Type B pancreatic cell (in vitro differentiated cells): ENCODE measurements around the gene ZFYVE27. TPM values are rescaled to one million over a fixed set of nuclear protein-coding genes. Genes with fewer than 3 reads are reported as not detected.

Source experiments
- DNase-seq: peaks from one replicate; pipeline ENCODE4 v3.0.0; 2021; ENCODE audit warnings: mixed read lengths; ENCODE audit not compliant: unreplicated experiment; ENCODE audit errors: extremely low spot score
- H3K27ac Mint-ChIP-seq: 2 replicates; pipeline ENCODE4 v1.8.0; 2021; ENCODE audit warnings: mild to moderate bottlenecking, mixed read lengths
- H3K27me3 Mint-ChIP-seq: 2 replicates; pipeline ENCODE4 v1.8.0; 2021; ENCODE audit warnings: mixed read lengths
- H3K36me3 Mint-ChIP-seq: 2 replicates; pipeline ENCODE4 v1.8.0; 2021; ENCODE audit warnings: mixed read lengths
- H3K4me1 Mint-ChIP-seq: one replicate; pipeline ENCODE4 v1.8.0; 2021; ENCODE audit warnings: mixed read lengths; ENCODE audit not compliant: unreplicated experiment
- H3K4me3 Mint-ChIP-seq: 2 replicates; pipeline ENCODE4 v1.8.0; 2021; ENCODE audit warnings: mild to moderate bottlenecking, mixed read lengths
- H3K9me3 Mint-ChIP-seq: 2 replicates; pipeline ENCODE4 v1.8.0; 2021; ENCODE audit warnings: mixed read lengths
- total RNA-seq: library from RNA; stranded (reverse); gene quantifications from 2 replicates; pipeline ENCODE4 v1.2.1, GENCODE V29; 2021; ENCODE audit warnings: low replicate concordance
- TF ChIP-seq, protein P1 (sequence below): fragments of 200-600 bp; sonication (generic); conservative IDR thresholded peaks from 2 replicates; pipeline ENCODE4 v1.5.0; 2021; ENCODE audit warnings: antibody characterized with exemption, mild to moderate bottlenecking

Gene ZFYVE27
- total RNA-seq, 1 donor from 2014 or later: 25.6 TPM

DNA sequence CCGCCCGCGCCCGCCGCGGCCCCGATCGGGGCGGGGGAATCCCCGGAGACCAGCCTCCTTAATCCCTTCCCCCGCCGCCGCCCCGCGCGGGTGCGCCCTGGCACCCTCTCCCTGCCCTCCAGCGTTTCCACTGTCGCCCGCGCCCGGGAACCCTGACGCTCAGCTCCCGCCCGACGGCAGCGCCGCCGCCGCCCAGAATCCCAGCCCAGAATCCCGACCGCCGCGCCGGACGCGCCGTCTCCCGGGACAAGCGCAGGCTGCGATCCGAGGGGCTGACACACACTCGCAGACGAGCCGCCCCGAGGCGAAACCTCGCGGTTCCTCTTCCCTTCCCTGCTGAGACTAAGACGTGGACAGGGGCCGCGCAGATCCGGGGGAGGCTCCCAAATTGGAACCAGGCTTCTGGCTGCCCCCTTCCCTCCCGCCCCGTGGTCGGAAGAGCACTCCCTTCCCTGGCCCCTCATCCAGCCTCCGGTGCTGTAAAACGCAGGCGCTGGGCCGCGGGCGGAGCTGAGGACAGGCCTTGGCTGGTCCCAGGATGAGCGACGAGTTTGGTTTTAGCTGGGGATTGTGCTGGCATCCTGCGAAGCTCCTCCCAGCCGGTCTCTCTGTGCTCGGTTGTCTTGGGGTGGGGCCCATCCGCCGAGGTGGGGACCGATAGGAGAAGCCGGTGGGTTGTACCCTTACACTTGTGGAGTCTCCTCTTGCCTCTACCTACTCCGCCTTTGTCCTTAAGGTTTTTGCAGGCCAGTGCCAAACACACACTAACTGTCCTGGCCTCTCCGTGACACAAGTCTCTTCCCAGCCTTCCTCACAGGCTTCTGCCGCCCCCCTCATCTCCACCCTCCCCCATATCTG lies 22.3 kb upstream of the ZFYVE27 start:
- TF ChIP-seq, protein P1, sequence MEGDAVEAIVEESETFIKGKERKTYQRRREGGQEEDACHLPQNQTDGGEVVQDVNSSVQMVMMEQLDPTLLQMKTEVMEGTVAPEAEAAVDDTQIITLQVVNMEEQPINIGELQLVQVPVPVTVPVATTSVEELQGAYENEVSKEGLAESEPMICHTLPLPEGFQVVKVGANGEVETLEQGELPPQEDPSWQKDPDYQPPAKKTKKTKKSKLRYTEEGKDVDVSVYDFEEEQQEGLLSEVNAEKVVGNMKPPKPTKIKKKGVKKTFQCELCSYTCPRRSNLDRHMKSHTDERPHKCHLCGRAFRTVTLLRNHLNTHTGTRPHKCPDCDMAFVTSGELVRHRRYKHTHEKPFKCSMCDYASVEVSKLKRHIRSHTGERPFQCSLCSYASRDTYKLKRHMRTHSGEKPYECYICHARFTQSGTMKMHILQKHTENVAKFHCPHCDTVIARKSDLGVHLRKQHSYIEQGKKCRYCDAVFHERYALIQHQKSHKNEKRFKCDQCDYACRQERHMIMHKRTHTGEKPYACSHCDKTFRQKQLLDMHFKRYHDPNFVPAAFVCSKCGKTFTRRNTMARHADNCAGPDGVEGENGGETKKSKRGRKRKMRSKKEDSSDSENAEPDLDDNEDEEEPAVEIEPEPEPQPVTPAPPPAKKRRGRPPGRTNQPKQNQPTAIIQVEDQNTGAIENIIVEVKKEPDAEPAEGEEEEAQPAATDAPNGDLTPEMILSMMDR: no peak
- H3K27ac Mint-ChIP-seq: peak overlapping the region; percentile 98
- H3K4me1 Mint-ChIP-seq: peaks cover 31% of the 10 kb centered on the region
- H3K27me3 Mint-ChIP-seq: peaks cover 13% of the 10 kb centered on the region
- peak; percentile 81 for DNase-seq
- H3K36me3 Mint-ChIP-seq: peaks cover 11% of the 10 kb centered on the region
- no peaks in the 10 kb centered on the region for H3K9me3 Mint-ChIP-seq
- peak overlapping the region; percentile 100 for H3K4me3 Mint-ChIP-seq

DNA sequence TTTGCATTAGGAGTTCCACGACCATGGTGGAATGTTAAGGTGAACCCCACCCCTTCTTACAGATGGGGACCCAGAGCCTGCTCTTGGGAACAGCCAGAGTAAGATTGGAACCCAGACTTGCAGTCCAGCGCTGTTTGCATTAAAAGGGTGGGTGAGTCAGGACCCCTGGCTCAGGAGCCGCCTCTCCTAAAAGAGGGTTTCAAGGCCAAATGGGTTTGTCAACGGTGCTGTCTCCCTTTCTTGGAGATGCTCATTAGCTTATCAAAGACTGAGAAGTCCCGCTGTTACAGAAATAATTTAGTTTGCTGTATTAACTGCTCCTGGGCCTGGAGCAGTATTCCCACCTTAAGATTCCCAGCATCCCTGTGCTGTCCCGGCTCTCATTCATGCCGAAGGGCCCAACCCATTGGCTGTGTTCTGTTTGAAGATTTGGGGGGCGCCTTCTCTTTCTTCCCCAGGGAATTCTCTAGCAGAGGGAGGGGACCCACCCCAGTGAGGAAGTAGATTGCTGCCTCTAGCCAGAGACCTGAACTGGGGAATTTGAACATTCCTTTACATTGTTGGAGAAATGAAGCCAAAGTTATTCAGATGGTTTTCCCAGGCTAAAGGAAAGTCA lies 21.6 kb upstream of the ZFYVE27 start:
- peaks cover 11% of the 10 kb centered on the region for H3K36me3 Mint-ChIP-seq
- peaks cover 11% of the 10 kb centered on the region for H3K27me3 Mint-ChIP-seq
- H3K4me3 Mint-ChIP-seq: peak overlapping the region; percentile 100
- H3K4me1 Mint-ChIP-seq: peaks cover 32% of the 10 kb centered on the region
- TF ChIP-seq, protein P1: no peak
- DNase-seq: no peak
- H3K27ac Mint-ChIP-seq: peak overlapping the region; percentile 67
- H3K9me3 Mint-ChIP-seq: no peaks in the 10 kb centered on the region

DNA sequence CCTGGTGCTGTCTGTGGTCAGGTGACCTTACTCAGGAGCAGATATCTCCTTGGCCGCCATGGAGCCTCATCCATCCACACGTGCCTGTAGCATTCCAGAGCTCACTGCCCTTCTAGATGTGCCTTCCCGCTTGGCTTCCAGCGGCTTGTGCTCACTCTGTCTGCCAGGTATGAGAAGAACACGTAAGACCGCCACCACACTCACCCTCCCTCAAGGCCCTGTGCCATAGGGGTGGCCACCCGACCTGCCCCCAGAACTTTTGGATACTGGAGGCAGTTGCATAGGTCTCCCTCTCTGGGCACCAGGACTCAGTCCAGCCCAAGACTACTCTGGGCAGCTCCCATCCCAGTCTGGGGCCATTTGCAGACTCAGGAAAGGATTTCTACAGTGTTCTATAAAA lies 19.3 kb upstream of the ZFYVE27 start:
- H3K36me3 Mint-ChIP-seq: peaks cover 11% of the 10 kb centered on the region
- TF ChIP-seq, protein P1: no peak
- peaks cover 7% of the 10 kb centered on the region for H3K27me3 Mint-ChIP-seq
- H3K27ac Mint-ChIP-seq: peak overlapping the region; percentile 81
- DNase-seq: no peak
- peaks cover 27% of the 10 kb centered on the region for H3K4me1 Mint-ChIP-seq
- no peak overlapping the region for H3K4me3 Mint-ChIP-seq
- no peaks in the 10 kb centered on the region for H3K9me3 Mint-ChIP-seq

DNA sequence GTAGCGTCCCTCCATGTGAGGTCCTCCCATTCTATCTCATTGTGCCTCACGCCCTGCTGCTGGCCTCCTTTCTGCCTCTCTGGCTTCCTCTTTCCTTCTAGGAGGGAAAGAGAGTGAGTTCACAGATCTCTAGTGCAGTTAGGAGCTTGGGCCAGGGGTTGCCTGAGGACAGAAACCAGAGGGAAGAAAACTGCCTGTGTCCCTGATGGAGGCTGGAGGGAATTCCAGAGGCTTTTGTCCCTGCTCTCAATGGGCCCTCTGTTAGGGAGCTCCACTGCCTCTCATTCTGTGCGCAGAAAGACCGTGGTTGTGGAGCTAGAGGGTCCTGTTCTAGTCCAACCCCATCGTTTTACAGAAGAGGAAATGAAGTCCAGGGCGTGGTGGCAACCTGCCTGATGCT lies 18.8 kb upstream of the ZFYVE27 start:
- peak overlapping the region; percentile 64 for H3K4me3 Mint-ChIP-seq

DNA sequence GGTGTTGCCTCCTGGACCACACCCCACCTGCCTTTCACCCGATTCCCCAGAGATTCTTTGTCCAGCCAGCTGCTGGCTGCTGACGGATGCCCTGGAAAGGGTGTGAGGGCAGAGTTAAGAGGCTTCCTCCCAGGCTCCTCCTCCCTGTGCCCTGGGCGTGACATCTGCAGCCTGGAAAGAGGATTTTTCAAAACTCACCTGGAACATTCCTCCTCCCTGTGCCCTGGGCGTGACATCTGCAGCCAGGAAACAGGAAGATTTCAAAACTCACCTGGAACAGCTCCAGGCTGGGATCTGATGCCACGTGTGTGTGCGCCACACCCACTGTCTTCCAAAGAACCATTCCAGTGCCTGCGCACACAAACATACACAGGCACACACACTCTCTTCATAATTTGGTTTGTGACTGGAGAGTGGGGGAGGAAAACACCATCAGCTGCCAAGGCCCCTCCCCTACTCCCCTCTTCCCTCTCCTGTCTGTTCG lies 18.2 kb upstream of the ZFYVE27 start:
- peaks cover 11% of the 10 kb centered on the region for H3K36me3 Mint-ChIP-seq
- TF ChIP-seq, protein P1: no peak
- peak overlapping the region; percentile 81 for H3K27ac Mint-ChIP-seq
- DNase-seq: no peak
- H3K27me3 Mint-ChIP-seq: peaks cover 3% of the 10 kb centered on the region
- H3K4me3 Mint-ChIP-seq: peak overlapping the region; percentile 30
- H3K9me3 Mint-ChIP-seq: no peaks in the 10 kb centered on the region
- H3K4me1 Mint-ChIP-seq: peaks cover 22% of the 10 kb centered on the region

More for the DNA sequence above, 18.8 kb upstream of the ZFYVE27 start:
- H3K27ac Mint-ChIP-seq: peak overlapping the region; percentile 81
- peaks cover 11% of the 10 kb centered on the region for H3K36me3 Mint-ChIP-seq
- TF ChIP-seq, protein P1: no peak
- H3K9me3 Mint-ChIP-seq: no peaks in the 10 kb centered on the region
- peaks cover 3% of the 10 kb centered on the region for H3K27me3 Mint-ChIP-seq
- DNase-seq: no peak
- peaks cover 22% of the 10 kb centered on the region for H3K4me1 Mint-ChIP-seq
